Gastroesophageal sphincter (tissue), 4 donors: ENCODE measurements around the gene MUCL1. TPM values are rescaled to one million over a fixed set of nuclear protein-coding genes. Genes with fewer than 3 reads are reported as not detected.

Experiments used
- ATAC-seq: fragments of 150-250 bp; one replicate; pipeline ENCODE4 v1.9.1; 2016; ENCODE audit warnings: mild to moderate bottlenecking, moderate library complexity
- H3K27ac ChIP-seq, 4 donors: fragments of 200-600 bp; sonication (generic) in 3 of 4; 1 replicate in 3 of 4; 2 replicates in 1 of 4; pipeline ENCODE4 v1.5.1; 2016 to 2019
- H3K27me3 ChIP-seq: fragments of 200-600 bp; sonication (generic); one replicate; pipeline ENCODE4 v1.5.1; 2019
- H3K36me3 ChIP-seq, 2 donors: fragments of 200-600 bp; sonication (generic); one replicate each; pipeline ENCODE4 v1.5.1; 2019; ENCODE audit warnings: control low read depth in 1 of 2
- H3K4me1 ChIP-seq, 3 donors: fragments of 200-600 bp; sonication (generic); 1 replicate in 2 of 3; 2 replicates in 1 of 3; pipeline ENCODE4 v1.5.1; 2016 to 2019; ENCODE audit warnings: control low read depth in 2 of 3
- H3K4me3 ChIP-seq, 2 donors: fragments of 200-600 bp; sonication (generic); one replicate each; pipeline ENCODE4 v1.5.1; 2019; ENCODE audit warnings: mild to moderate bottlenecking in 1 of 2, moderate library complexity in 1 of 2
- H3K9me3 ChIP-seq, 3 donors: fragments of 200-600 bp; sonication (generic); one replicate each; pipeline ENCODE4 v1.5.1; 2017 to 2019; ENCODE audit warnings: control low read depth in 2 of 3
- CTCF ChIP-seq, 4 experiments: fragments of 200-600 bp in 2 of 4; fragments of 450-650 bp in 2 of 4; sonication (generic) in 1 of 4; IDR thresholded peaks; one replicate each; pipeline ENCODE4 v1.5.1; 2017 to 2019; ENCODE audit warnings: antibody characterized with exemption in 4 of 4, mild to moderate bottlenecking in 2 of 4, moderate library complexity in 2 of 4
- EP300 ChIP-seq: sonication (generic); formaldehyde crosslinking; IDR thresholded peaks from one replicate; pipeline ENCODE4 v1.6.1; 2017; ENCODE audit warnings: antibody characterized with exemption, mild to moderate bottlenecking
- POLR2A ChIP-seq, 2 donors: fragments of 450-650 bp; IDR thresholded peaks; one replicate each; pipeline ENCODE4 v1.6.1; 2017; ENCODE audit warnings: antibody characterized with exemption in 2 of 2, mild to moderate bottlenecking in 2 of 2, moderate library complexity in 1 of 2
- POLR2AphosphoS5 ChIP-seq: sonication (generic); formaldehyde crosslinking; IDR thresholded peaks from one replicate; pipeline ENCODE4 v1.6.1; 2017; ENCODE audit warnings: antibody characterized with exemption
- WGBS, 2 donors: methylation state at CpG; one replicate each; pipeline ENCODE4 v1.1.5; 2018; ENCODE audit warnings: low coverage in 1 of 2; 5-methylcytosine and 5-hydroxymethylcytosine counted together
- total RNA-seq, 4 donors: library from RNA; depleted of rRNA; stranded (reverse); fragments of >200 nt; gene quantifications; one replicate each; pipeline ENCODE4 v1.1.0, GENCODE V29; 2016

MUCL1 gene
- total RNA-seq, 4 donors from 2014 or later = not detected

- no peak overlapping the region for H3K4me3 ChIP-seq
- no peak for TF ChIP-seq CTCF (IDR thresholded peaks at IDR 0.05)
- TF ChIP-seq POLR2A (IDR thresholded peaks at IDR 0.05) = no peak
- TF ChIP-seq POLR2AphosphoS5 = no peak
- TF ChIP-seq EP300 = no peak
- no peaks in the 10 kb centered on the region for H3K9me3 ChIP-seq
- no peak overlapping the region for H3K27ac ChIP-seq
- 34 to 64% methylated on average over 1 of the region's 1 CpG for WGBS, 2 donors
- H3K4me1 ChIP-seq = no peaks in the 10 kb centered on the region
- H3K36me3 ChIP-seq = no peaks in the 10 kb centered on the region
- H3K27me3 ChIP-seq = no peaks in the 10 kb centered on the region
- no peak for ATAC-seq
These were observed 9.8 kb downstream of the MUCL1 start for GRCh38 chr12:54863948-54864618.

- H3K27ac ChIP-seq = no peak overlapping the region
- ATAC-seq = no peak
- TF ChIP-seq POLR2A (IDR thresholded peaks at IDR 0.05) = no peak
- TF ChIP-seq POLR2AphosphoS5 = no peak
- TF ChIP-seq CTCF (IDR thresholded peaks at IDR 0.05) = no peak
- TF ChIP-seq EP300 = no peak
- WGBS, 2 donors = 78 to 83% methylated on average over 3 to 4 of the region's 4 CpGs
- H3K9me3 ChIP-seq = no peaks in the 10 kb centered on the region
- H3K4me1 ChIP-seq = no peaks in the 10 kb centered on the region
- H3K27me3 ChIP-seq = no peaks in the 10 kb centered on the region
- no peak overlapping the region for H3K4me3 ChIP-seq
- H3K36me3 ChIP-seq = no peaks in the 10 kb centered on the region
These were observed 11.5 kb downstream of the MUCL1 start for GRCh38 chr12:54865683-54866324.

GRCh38 chr12:54868690-54869089 lies 14.4 kb downstream of the MUCL1 start:
- ATAC-seq = no peak
- H3K27me3 ChIP-seq = no peaks in the 10 kb centered on the region
- no peaks in the 10 kb centered on the region for H3K36me3 ChIP-seq
- 70 to 87% methylated on average over 2 of the region's 2 CpGs for WGBS, 2 donors
- no peak for TF ChIP-seq POLR2AphosphoS5
- TF ChIP-seq EP300 = no peak
- no peak for TF ChIP-seq CTCF (IDR thresholded peaks at IDR 0.05)
- no peak for TF ChIP-seq POLR2A (IDR thresholded peaks at IDR 0.05)
- H3K4me3 ChIP-seq = no peak overlapping the region
- no peaks in the 10 kb centered on the region for H3K9me3 ChIP-seq
- H3K4me1 ChIP-seq = no peaks in the 10 kb centered on the region
- H3K27ac ChIP-seq = no peak overlapping the region

GRCh38 chr12:54870048-54870447 lies 15.7 kb downstream of the MUCL1 start:
- 83 to 91% methylated on average over 1 of the region's 1 CpG for WGBS, 2 donors
- H3K36me3 ChIP-seq = no peaks in the 10 kb centered on the region
- no peak overlapping the region for H3K27ac ChIP-seq
- H3K9me3 ChIP-seq = no peaks in the 10 kb centered on the region
- TF ChIP-seq CTCF (IDR thresholded peaks at IDR 0.05) (no peak), POLR2A (IDR thresholded peaks at IDR 0.05) (no peak), EP300 (no peak), POLR2AphosphoS5 (no peak)
- ATAC-seq = no peak
- no peaks in the 10 kb centered on the region for H3K4me1 ChIP-seq
- H3K4me3 ChIP-seq = no peak overlapping the region
- no peaks in the 10 kb centered on the region for H3K27me3 ChIP-seq

- TF ChIP-seq CTCF (IDR thresholded peaks at IDR 0.05) (no peak), POLR2AphosphoS5 (no peak), POLR2A (IDR thresholded peaks at IDR 0.05) (no peak), EP300 (no peak)
- Histone ChIP-seq H3K27ac (no peak overlapping the region), H3K4me1 (no peaks in the 10 kb centered on the region), H3K36me3 (no peaks in the 10 kb centered on the region), H3K27me3 (no peaks in the 10 kb centered on the region), H3K4me3 (no peak overlapping the region), H3K9me3 (no peaks in the 10 kb centered on the region)
- no peak for ATAC-seq
- WGBS, 2 donors = 90 to 91% methylated on average over 5 of the region's 5 CpGs
These were observed 16.3 kb downstream of the MUCL1 start for GRCh38 chr12:54870617-54871016.
